Measurements from ENCODE around the gene TSPAN18.

The TSPAN18 gene

GRCh38 chr11:44979543-44980399 lies 253.0 kb downstream of the TSPAN18 start:
- DNase-seq (ENCODE audit: low read depth in 2 of 2), result no peak

GRCh38 chr11:44980533-44981427 lies 254.0 kb downstream of the TSPAN18 start:
- no peak for DNase-seq (ENCODE audit: low read depth in 2 of 2)
